B cell (primary cell): ENCODE data around the gene HFM1.
A peak's percentile ranks its signal among the peaks of the same experiment; 100 is the strongest.

Source experiments
- EZH2 ChIP-seq: IDR thresholded peaks from 2 replicates; pipeline ENCODE4 v1.6.1; 2012; ENCODE audit warnings: borderline replicate concordance, low read depth, mild to moderate bottlenecking, moderate library complexity, low read length; ENCODE audit not compliant: insufficient read depth, poor library complexity, severe bottlenecking
- TF ChIP-seq, protein P1 (sequence below): fragments of 200-600 bp; IDR thresholded peaks from one replicate; pipeline ENCODE4 v1.8.0; 2022; ENCODE audit warnings: antibody characterized with exemption, mild to moderate bottlenecking

DNA sequence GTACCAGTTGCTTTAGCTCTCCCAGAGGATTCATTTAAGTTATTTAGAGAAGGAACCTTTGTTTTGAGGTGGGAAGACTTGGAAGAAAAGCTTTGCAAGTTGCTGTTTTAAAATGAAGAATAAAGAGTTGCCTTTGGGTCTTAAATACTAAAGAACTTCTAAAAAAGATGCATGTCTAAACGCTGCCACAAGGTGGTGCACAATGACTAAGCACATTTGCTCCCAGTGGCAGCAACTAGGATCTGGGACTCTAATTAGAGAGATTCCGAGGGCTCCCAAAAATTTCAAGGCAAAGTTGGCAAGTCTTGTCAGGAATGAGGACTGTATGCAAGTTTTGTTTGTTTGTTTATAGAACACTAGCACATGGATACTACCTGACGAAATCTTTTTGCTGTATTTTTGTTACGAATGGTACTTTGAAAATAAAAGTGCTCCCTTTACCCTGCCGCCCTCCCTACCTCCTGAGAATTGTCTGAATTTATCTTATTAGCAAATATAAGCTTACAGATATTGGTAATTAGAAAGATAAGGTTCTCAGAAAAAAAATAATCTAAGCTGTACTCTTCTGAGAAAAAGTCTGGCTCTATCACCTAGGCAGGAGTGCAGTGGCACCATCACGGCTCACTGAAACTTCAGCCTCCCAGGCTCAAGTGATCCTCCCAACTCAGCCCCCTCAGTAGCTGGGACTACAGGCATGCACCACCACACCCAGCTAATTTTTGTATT lies 121.8 kb downstream of the HFM1 start:
- TF ChIP-seq, protein P1, sequence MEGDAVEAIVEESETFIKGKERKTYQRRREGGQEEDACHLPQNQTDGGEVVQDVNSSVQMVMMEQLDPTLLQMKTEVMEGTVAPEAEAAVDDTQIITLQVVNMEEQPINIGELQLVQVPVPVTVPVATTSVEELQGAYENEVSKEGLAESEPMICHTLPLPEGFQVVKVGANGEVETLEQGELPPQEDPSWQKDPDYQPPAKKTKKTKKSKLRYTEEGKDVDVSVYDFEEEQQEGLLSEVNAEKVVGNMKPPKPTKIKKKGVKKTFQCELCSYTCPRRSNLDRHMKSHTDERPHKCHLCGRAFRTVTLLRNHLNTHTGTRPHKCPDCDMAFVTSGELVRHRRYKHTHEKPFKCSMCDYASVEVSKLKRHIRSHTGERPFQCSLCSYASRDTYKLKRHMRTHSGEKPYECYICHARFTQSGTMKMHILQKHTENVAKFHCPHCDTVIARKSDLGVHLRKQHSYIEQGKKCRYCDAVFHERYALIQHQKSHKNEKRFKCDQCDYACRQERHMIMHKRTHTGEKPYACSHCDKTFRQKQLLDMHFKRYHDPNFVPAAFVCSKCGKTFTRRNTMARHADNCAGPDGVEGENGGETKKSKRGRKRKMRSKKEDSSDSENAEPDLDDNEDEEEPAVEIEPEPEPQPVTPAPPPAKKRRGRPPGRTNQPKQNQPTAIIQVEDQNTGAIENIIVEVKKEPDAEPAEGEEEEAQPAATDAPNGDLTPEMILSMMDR: peak; percentile 88
- TF ChIP-seq EZH2: no peak
